Hepatocyte (in vitro differentiated cells): ENCODE results near the gene ARIH2. TPM values are rescaled to one million over a fixed set of nuclear protein-coding genes. Genes with fewer than 3 reads are reported as not detected.

Source experiments
- DNase-seq: peaks from one replicate; pipeline ENCODE4 v3.0.0-alpha.2; 2016; ENCODE audit warnings: low spot score
- H2AFZ ChIP-seq: fragments of 200-600 bp; sonication (generic); 2 replicates; pipeline ENCODE4 v1.6.0; 2016; ENCODE audit warnings: antibody characterized with exemption, mild to moderate bottlenecking
- H3K27ac ChIP-seq: fragments of 200-600 bp; sonication (generic); 2 replicates; pipeline ENCODE4 v1.5.1; 2016; ENCODE audit warnings: mild to moderate bottlenecking
- H3K27me3 ChIP-seq: fragments of 200-600 bp; sonication (generic); 2 replicates; pipeline ENCODE4 v1.6.1; 2016
- H3K36me3 ChIP-seq: fragments of 200-600 bp; sonication (generic); replicated peaks from 2 replicates; pipeline ENCODE4 v1.5.1; 2016; ENCODE audit warnings: low read depth; ENCODE audit not compliant: insufficient read depth
- H3K4me1 ChIP-seq: fragments of 200-600 bp; sonication (generic); 2 replicates; pipeline ENCODE4 v1.5.1; 2016; ENCODE audit warnings: mild to moderate bottlenecking, moderate library complexity; ENCODE audit not compliant: insufficient read depth
- H3K4me2 ChIP-seq: fragments of 200-600 bp; sonication (generic); 2 replicates; pipeline ENCODE4 v1.6.0; 2016
- H3K4me3 ChIP-seq: fragments of 200-600 bp; sonication (generic); 2 replicates; pipeline ENCODE4 v1.5.1; 2016; ENCODE audit warnings: mild to moderate bottlenecking
- H3K79me2 ChIP-seq: fragments of 200-600 bp; sonication (generic); 2 replicates; pipeline ENCODE4 v1.6.0; 2017; ENCODE audit warnings: mild to moderate bottlenecking
- H3K9me2 ChIP-seq: fragments of 200-600 bp; sonication (generic); replicated peaks from 2 replicates; pipeline ENCODE4 v1.6.0; 2017; ENCODE audit warnings: mild to moderate bottlenecking; ENCODE audit not compliant: insufficient read depth
- H3K9me3 ChIP-seq: fragments of 200-600 bp; sonication (generic); 2 replicates; pipeline ENCODE4 v1.5.1; 2016; ENCODE audit warnings: low read depth, mild to moderate bottlenecking
- H4K20me1 ChIP-seq: fragments of 200-600 bp; sonication (generic); 2 replicates; pipeline ENCODE4 v1.6.0; 2016; ENCODE audit warnings: mild to moderate bottlenecking; ENCODE audit not compliant: insufficient read depth, poor library complexity, severe bottlenecking
- EZH2 ChIP-seq: fragments of 200-600 bp; sonication (generic); IDR thresholded peaks from 2 replicates; pipeline ENCODE4 v1.6.1; 2016; ENCODE audit warnings: antibody characterized with exemption, mild to moderate bottlenecking, borderline replicate concordance
- EZH2phosphoT487 ChIP-seq: fragments of 200-600 bp; sonication (generic); IDR thresholded peaks from one replicate; pipeline ENCODE4 v1.6.1; 2018; ENCODE audit warnings: antibody characterized with exemption, mild to moderate bottlenecking, low read depth, moderate library complexity; ENCODE audit not compliant: unreplicated experiment, severe bottlenecking
- WGBS: methylation state at CpG from one replicate; pipeline ENCODE4 v1.1.6; 2016; ENCODE audit warnings: low lambda C conversion rate; ENCODE audit errors: missing lambda C conversion rate; 5-methylcytosine and 5-hydroxymethylcytosine counted together
- polyA plus RNA-seq: library from polyadenylated mRNA; unstranded; fragments of >200 nt; fragmentation: Nextera tagmentation; extraction: Ambion mirVana; gene quantifications from 2 replicates; pipeline ENCODE4 v1.2.1, GENCODE V29; 2016
- total RNA-seq: library from RNA; depleted of rRNA; stranded (reverse); fragments of >200 nt; gene quantifications from 2 replicates; pipeline ENCODE4 v1.2.3, GENCODE V29; 2014
- TF ChIP-seq, protein P1 (sequence below): fragments of 200-600 bp; sonication (generic); IDR thresholded peaks from 2 replicates; pipeline ENCODE4 v1.5.1; 2016; ENCODE audit warnings: antibody characterized with exemption, mild to moderate bottlenecking; ENCODE audit not compliant: poor library complexity

The ARIH2 gene
- total and polyA plus RNA-seq, 2 experiments from 2014 or later = 41.7 to 60.9 TPM

DNA sequence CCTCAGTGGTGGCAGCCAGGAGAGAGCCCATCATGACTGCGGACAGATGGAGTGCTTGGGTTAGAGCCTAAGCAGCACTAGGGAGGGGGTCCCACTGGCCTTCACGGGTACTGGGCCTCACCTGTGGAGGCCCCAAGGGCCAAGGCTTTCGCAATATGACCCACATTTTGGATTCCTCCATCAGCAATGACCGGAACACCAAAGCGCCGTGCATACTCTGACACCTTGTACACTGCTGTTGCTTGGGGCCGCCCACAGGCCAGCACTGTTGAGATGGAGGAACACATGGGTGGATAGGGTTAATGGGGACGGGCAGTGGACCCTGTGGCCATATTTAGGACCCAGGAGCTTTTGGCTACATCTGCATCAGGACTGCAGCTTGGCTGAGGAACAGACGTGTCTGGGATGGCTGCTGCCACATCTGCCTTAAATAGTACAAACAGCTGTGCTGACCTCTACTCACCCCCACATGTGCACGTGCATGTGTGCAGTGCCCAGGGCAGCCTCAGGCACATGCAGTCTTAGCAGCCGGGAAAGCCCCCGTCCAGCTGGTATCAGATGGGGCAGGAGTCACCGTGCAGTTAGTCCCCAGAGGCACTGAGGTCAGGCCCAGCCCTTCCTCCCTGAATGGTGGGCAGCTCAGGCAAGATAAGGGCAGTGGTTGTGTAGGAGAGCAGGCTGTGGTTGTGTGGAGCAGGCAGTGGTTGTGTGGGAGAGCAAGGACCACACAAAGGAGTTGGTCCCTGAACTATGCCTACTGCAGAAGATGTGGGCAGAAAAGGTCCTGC lies 106.6 kb downstream of the ARIH2 start:
- Histone ChIP-seq H3K27ac (no peak overlapping the region), H3K4me3 (no peak overlapping the region), H3K4me1 (peaks cover 25% of the 10 kb centered on the region), H3K36me3 (no peaks in the 10 kb centered on the region), H3K79me2 (peaks cover 62% of the 10 kb centered on the region), H2AFZ (no peak overlapping the region), H3K4me2 (no peak overlapping the region), H3K27me3 (no peaks in the 10 kb centered on the region), H4K20me1 (no peaks in the 10 kb centered on the region), H3K9me2 (no peaks in the 10 kb centered on the region), H3K9me3 (no peaks in the 10 kb centered on the region)
- 90% methylated on average over 13 of the region's 13 CpGs for WGBS
- TF ChIP-seq, protein P1, sequence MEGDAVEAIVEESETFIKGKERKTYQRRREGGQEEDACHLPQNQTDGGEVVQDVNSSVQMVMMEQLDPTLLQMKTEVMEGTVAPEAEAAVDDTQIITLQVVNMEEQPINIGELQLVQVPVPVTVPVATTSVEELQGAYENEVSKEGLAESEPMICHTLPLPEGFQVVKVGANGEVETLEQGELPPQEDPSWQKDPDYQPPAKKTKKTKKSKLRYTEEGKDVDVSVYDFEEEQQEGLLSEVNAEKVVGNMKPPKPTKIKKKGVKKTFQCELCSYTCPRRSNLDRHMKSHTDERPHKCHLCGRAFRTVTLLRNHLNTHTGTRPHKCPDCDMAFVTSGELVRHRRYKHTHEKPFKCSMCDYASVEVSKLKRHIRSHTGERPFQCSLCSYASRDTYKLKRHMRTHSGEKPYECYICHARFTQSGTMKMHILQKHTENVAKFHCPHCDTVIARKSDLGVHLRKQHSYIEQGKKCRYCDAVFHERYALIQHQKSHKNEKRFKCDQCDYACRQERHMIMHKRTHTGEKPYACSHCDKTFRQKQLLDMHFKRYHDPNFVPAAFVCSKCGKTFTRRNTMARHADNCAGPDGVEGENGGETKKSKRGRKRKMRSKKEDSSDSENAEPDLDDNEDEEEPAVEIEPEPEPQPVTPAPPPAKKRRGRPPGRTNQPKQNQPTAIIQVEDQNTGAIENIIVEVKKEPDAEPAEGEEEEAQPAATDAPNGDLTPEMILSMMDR = no peak
- TF ChIP-seq EZH2 (no peak), EZH2phosphoT487 (no peak)
- DNase-seq = no peak

DNA sequence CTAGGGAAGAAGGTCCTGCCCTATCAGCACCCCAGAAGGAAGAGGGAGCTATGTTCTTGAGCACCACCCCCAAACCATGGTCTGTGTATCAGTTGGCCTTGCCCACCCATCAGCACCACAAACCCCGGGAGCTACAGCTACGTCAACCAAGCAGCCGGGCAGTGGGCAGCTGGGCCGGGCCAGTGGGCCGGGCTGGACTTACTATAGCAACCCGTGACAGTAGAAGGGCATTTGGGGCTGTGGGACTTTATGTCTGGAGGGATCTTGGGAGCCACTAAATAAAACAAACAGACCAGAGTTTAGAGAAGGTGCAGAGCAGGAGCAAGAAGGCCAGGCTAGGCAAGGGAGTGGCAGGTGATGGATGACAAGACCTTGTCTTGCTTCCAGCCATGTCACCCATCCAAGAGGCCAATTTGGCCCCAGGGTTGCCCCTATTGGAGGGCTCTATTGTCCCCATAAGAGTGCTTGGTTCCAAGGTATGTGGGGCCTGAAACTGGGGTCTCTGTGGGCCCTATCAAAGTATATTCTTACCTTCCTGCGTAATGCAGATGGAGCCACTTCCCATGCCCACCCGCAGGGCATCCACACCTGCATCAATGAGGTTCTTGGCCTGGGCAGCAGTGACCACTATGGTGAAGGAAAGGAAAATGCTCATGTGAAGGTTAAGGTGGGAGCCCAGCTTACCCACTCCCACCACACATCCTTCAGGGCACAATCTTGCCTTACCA lies 107.3 kb downstream of the ARIH2 start:
- Histone ChIP-seq H2AFZ (no peak overlapping the region), H3K4me2 (no peak overlapping the region), H3K27me3 (no peaks in the 10 kb centered on the region), H3K79me2 (peaks cover 54% of the 10 kb centered on the region), H4K20me1 (no peaks in the 10 kb centered on the region), H3K4me3 (no peak overlapping the region), H3K4me1 (peaks cover 21% of the 10 kb centered on the region), H3K9me3 (no peaks in the 10 kb centered on the region), H3K9me2 (no peaks in the 10 kb centered on the region), H3K36me3 (no peaks in the 10 kb centered on the region), H3K27ac (no peak overlapping the region)
- TF ChIP-seq EZH2phosphoT487 (no peak), EZH2 (no peak)
- TF ChIP-seq, protein P1 = no peak
- WGBS = 96% methylated on average over 8 of the region's 8 CpGs
- DNase-seq = no peak

DNA sequence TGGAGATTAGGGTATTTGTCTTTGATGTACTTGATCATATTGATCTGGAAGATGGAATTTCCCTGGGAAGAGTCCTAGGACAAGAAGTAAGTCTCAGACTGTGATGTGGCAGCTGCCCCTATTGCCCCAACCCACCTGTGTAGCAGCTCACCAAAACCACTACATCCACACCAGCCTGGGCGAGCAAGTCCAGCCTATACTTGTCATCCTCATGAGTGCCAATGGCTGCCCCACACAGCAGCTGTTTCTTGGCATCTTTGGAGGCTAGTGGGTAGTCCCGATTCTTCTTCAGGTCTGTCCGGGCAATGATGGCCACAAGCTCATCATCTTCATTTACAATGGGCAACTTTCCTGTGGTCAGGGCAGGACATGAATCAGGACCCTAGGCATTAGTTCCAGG lies 107.9 kb downstream of the ARIH2 start:
- H3K79me2 ChIP-seq = peaks cover 54% of the 10 kb centered on the region
- no peak overlapping the region for H3K4me3 ChIP-seq

More for the DNA sequence above, 107.9 kb downstream of the ARIH2 start:
- Histone ChIP-seq H3K36me3 (no peaks in the 10 kb centered on the region), H3K9me2 (no peaks in the 10 kb centered on the region), H3K4me1 (peaks cover 21% of the 10 kb centered on the region), H3K27ac (no peak overlapping the region), H4K20me1 (no peaks in the 10 kb centered on the region), H3K9me3 (no peaks in the 10 kb centered on the region), H3K27me3 (no peaks in the 10 kb centered on the region), H2AFZ (no peak overlapping the region), H3K4me2 (no peak overlapping the region)
- 97% methylated on average over 3 of the region's 3 CpGs for WGBS
- no peak for DNase-seq
- TF ChIP-seq, protein P1 = no peak
- no peak for TF ChIP-seq EZH2phosphoT487
